NCI-H82 treated with DMSO at 0.1 percent for 48 hours (cell line): Measurements from ENCODE around the gene PRRG2.

ENCODE experiments used
- DNase-seq: peaks from one replicate; lab custom pipeline; 2025; ENCODE audit not compliant: unreplicated experiment; lab: John Stamatoyannopoulos, UW

PRRG2 gene

GRCh38 chr19:49581007-49581508 is at the start of gene PRRG2:
PRRG2 (plus strand) TSS chr19:49581316; CDS start chr19:49583220, 1,904 bp downstream.
- DNase-seq, result no peak

- peak; percentile 52 for DNase-seq
Measured at GRCh38 chr19:49533551-49534488, 47.3 kb upstream of the PRRG2 start.

DNA sequence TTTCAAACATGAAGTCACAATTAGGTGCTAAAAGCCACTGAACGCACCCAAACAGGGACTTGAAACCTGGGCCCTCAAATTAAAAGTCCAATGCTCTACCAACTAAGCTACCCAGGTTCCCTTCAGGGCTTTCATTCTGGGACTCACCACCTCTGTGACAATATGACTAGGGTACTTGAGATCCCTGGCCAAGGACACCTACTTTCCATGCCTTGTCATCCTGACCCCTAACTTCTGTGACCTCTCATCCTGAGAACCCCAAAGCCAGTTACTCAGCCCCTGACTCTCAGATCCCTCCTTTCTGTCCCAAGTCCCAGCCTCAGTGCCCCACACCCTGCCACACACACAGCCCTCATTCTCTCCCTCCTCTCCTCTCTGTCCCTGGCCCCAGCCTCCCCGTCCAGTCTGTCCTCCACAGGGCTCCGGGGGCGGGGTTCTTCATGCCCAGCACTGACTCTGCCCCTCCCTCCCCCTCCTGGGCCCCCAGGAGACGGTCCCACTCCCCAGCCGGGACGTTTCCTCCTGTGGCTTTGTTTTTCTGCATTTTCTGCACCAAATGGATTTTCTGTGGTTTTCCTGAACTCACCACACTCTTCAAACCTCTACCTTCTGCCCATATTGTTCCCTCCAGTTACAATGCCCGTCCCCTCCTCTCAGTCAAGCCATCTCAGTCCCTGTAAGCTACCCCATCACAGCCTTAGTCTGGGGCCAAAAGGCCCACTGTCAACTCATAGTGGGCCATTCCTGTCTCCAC is 46.3 kb upstream of the PRRG2 start:
- no peak for DNase-seq

- no peak for DNase-seq
Measured at GRCh38 chr19:49536921-49537462, 44.1 kb upstream of the PRRG2 start.

DNA sequence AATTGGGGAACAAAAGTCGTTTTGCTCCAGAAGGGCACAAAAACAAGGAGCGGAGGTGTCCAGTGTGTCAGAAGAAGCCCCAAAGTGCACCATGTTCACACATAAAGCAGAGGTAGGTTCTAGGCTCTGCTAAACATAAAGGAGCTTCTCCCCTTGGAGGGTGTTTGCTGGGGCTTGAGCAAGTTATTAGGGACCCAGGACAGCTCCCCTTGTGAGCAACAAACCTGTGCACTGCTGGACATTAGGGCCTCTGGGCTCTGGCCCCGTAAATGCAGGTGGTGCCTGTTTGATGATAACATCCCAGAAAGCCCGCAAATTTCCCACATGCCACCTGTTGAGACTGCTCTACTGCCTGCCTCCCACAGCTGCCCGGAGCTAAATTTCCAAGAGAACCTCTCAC is 42.5 kb upstream of the PRRG2 start:
- no peak for DNase-seq

GRCh38 chr19:49539192-49539952 is 41.7 kb upstream of the PRRG2 start:
- DNase-seq, result no peak

DNA sequence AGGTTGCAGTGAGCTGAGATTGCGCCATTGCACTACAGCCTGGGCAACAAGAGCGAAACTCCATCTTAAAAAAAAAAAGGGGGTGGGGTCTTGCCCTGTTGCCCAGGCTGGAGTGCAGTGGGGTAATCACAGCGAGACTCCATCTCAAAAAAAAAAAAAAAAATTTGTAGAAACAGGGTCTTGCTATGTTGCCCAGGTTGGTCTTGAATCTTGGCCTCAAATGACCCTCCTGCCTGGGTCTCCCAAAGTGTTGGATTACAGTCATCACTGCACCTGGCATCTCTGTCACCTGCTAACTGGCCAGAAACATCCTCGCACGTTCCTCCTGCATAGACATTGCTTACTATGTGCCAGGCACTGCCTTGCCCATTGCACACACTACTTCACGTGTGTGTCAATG is 39.2 kb upstream of the PRRG2 start:
- DNase-seq, result no peak

DNA sequence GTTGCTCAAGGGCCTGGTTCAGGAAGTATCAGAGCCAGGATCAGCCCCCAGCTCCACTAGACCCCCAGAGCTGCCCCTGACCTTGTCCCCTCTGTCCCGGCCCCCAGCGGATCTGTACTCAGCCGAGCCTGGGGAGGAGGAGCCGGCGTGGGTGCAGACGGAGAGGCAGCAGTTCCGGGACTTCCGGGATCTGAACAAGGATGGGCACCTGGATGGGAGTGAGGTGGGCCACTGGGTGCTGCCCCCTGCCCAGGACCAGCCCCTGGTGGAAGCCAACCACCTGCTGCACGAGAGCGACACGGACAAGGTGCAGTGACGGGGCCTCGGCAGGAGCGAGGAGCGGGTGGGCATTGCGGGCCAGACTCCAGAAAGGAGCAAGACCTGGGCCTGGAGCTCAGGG is 38.7 kb upstream of the PRRG2 start:
- no peak for DNase-seq

DNA sequence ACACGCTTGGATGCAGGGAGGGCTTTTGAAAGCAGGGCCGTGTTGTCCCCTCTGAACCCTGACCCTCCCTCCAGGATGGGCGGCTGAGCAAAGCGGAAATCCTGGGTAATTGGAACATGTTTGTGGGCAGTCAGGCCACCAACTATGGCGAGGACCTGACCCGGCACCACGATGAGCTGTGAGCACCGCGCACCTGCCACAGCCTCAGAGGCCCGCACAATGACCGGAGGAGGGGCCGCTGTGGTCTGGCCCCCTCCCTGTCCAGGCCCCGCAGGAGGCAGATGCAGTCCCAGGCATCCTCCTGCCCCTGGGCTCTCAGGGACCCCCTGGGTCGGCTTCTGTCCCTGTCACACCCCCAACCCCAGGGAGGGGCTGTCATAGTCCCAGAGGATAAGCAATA is 38.1 kb upstream of the PRRG2 start:
- no peak for DNase-seq

DNA sequence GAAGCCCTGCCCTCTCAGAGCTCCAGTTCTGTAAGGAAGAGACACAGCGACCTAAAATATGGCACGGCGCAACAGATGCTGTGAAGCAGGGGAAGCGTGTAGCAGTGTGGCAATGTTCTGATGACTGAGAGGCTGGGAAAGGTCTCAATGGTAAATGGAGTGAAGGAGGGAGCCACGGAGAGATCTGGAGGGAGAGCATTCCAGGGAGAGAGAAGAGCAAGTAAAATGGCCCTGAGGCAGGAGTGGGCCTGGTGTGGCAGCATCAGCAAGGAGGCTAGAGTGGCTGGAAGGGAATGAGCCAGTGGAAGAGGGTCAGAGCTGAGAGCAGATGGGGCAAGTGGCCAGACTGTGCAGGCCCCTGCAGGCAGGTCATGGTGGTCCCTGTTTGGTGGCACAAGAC is 37.0 kb upstream of the PRRG2 start:
- DNase-seq, result no peak

DNA sequence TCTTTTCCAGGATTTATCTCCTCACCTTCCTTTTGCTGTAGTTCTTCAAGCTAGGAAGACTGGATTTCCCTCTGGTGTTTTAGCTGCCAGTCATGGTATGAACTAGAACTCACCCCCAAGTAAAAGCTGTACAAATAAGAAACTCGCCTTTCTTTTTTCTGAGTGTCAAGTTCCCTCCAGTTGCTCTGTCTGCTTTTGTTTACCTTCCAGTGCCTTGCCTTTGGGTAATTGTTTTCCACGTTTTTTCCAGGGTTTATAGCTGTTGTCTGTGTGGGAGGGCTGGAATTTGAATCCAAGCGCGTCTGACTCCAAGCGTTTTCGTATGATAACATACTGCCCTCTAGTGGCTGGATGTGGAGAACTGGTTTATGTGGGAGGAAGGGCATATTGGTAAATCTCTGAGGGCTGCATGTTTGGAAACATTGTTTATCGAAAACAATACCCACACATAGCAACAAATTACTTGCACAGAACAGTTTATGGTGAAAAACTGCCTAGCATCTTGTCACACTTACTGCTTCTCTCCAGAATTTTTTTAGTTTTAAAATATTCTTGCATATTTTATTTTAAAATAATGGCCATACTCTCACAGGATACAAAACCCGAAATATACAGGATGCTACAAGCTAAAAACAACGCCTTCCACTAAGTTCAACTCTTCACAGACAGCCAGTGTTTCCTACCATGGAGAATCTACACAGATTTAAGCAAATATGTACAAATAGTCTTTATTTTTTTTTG is 34.1 kb upstream of the PRRG2 start:
- DNase-seq, result peak; percentile 88

- DNase-seq, result no peak
Measured at GRCh38 chr19:49549045-49549444, 32.1 kb upstream of the PRRG2 start.

- DNase-seq, result no peak
Measured at GRCh38 chr19:49551531-49551930, 29.6 kb upstream of the PRRG2 start.

DNA sequence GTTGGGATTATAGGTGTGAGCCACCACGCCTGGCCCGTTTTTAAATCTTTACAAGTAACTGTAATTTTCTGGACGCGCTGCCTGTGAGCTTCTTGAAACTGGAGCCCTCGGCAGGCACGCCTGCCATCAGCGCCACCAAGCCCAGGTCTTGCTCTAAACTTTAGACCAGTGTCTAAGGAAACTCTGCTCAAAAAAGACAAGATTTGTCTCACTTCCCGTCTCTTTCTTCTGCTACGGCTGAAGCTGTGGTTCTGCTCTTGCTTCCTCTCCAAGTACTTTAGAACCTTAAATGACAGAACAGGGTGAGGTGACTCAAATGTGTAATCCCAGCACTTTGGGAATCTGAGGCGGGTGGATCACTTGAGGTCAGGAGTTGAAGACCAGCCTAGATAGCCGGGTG is 28.4 kb upstream of the PRRG2 start:
- no peak for DNase-seq

DNA sequence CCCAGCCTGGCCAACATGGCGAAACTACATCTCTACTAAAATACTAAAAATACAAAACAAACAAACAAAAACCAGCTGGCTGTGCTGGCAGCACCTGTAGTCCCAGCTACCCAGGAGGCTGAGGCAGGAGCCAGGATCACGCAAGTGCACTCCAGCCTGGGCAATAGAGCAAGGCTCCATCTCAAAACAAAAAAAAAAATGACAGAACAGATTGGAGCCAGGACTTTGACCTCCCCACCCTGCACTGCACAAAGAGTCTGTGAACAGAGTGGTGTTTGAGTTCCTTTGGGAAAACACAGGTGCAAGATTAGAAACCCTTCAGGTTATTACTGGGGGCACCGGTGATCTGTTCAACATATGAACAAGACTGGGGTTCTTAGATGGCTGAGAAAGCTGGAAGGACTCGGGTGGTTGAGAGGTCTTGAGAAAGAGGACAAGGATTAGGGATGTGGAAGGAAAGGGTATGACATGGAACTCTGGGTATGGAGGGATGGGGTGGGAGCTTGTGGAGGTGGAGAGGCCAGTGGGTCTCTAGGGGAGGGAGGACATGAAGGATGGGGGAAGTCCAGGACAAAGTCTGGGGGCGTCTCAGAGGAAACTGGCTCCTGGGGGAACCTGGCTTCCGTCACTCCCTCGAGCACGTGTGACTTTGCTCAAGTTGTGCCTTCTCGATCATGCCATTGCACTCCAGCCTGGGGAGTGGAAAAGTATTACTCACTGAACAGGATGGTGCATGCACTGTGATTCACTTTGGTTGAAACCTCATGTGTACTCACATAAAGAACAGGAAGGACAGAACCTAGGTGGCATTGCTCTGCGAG is 27.5 kb upstream of the PRRG2 start:
- no peak for DNase-seq

- DNase-seq, result no peak
Measured at GRCh38 chr19:49554701-49555181, 26.4 kb upstream of the PRRG2 start.

DNA sequence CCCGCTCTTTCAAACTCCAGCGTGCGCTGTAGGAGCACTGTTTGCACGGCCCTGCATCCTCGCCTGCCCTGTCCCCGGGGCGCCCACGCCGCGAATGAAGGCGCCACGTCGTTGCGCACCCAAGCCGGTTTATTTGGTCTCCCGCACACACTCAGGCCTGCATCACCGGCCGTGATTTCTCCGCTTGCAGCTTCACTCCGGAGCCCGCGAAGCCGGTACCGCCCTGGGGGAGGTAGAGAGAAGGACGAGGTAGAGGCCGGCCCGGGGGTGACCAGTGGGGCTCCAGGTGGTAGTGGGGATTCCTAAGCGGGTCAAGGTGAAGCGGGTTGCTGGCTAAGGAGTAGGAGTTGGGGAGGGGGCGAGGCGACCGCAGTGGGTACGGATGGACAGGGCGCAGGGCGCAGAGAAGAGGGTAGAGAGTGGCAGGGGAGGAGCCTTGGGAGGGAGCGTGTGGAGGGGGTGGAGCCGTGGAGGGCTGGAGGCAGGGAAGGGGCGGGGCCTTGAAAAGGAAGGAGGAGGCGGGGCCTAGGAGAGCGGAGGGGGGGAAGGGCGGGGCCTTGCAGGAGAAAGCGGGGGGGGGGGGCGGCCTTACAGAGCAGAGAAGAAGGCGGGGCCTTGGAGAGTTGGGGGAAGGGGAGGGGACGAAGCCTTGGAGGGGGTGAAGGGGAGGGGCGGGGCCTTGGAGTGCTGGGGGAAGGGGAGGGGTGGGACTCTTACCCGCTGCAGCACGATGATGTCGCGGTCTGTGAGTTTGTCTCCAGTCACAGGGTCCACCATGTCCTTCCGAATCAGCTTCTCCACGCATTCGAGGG is 25.3 kb upstream of the PRRG2 start:
- no peak for DNase-seq
